Measurements from ENCODE around the gene CEP57. TPM values are rescaled to one million over a fixed set of nuclear protein-coding genes. Genes with fewer than 3 reads are reported as not detected.
"Not testable (repeated sequence)": the region's sequence is repeated elsewhere in the genome, so short reads cannot be mapped to it uniquely, and the experiment has no call there.

Gene CEP57
- total and polyA plus RNA-seq, 11 donors = 8.7 to 31.7 (median 21.3) TPM

DNA sequence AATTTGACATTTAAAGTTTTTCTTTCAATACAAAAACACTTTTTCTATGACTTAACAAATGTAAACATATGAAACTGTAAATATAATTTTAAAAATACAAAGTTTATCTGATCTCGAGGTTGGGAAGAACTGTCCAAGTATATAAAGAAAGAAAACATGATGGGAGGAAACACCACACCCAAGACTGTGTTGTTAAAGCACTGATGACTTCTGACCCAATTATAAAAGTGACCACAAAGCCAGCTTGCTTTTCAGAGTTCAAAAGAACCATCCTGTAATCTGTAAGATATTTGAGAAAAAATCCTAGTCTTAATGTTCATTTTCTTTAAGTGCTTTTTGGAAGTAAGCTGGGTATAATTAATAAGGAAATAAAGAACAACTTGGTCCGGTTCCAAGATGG is 15.6 kb downstream of the CEP57 start:
- TF ChIP-seq POLR2A (IDR thresholded peaks at IDR 0.05) = no peak
- TF ChIP-seq, protein P1, sequence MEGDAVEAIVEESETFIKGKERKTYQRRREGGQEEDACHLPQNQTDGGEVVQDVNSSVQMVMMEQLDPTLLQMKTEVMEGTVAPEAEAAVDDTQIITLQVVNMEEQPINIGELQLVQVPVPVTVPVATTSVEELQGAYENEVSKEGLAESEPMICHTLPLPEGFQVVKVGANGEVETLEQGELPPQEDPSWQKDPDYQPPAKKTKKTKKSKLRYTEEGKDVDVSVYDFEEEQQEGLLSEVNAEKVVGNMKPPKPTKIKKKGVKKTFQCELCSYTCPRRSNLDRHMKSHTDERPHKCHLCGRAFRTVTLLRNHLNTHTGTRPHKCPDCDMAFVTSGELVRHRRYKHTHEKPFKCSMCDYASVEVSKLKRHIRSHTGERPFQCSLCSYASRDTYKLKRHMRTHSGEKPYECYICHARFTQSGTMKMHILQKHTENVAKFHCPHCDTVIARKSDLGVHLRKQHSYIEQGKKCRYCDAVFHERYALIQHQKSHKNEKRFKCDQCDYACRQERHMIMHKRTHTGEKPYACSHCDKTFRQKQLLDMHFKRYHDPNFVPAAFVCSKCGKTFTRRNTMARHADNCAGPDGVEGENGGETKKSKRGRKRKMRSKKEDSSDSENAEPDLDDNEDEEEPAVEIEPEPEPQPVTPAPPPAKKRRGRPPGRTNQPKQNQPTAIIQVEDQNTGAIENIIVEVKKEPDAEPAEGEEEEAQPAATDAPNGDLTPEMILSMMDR (IDR thresholded peaks at IDR 0.05) = no peak
- H3K4me1 ChIP-seq = no peaks in the 10 kb centered on the region
- H3K27me3 ChIP-seq = no peaks in the 10 kb centered on the region
- H3K27ac ChIP-seq = no peak overlapping the region
- 76 to 85% (median 78%) methylated on average over 2 of the region's 2 CpGs for WGBS, 4 donors
- H3K9me3 ChIP-seq = no peaks in the 10 kb centered on the region
- H3K36me3 ChIP-seq = peaks cover 0 to 36% (median 12%) of the 10 kb centered on the region in 9 donors
- DNase-seq (no peak), ATAC-seq (no peak)
- no peak overlapping the region for H3K4me3 ChIP-seq
- intact Hi-C loops (cut with DNase I) = no loop called here

DNA sequence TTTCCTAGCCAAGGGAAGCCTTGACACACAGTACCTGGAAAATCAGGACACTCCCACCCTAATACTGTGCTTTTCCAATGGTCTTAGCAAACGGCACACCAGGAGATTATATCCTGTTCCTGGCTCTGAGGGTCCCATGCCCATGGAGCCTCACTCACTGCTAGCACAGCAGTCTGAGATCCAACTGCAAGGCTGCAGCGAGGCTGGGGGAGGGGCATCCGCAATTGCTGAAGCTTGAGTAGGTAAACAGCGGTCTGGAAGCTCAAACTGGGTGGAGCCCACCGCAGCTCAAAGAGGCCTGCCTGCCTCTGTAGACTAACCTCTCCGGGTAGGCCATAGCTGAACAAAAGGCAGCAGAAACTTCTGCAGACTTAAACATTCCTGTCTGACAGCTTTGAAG is 16.2 kb downstream of the CEP57 start:
- DNase-seq = peak in 1 of 5 donors; percentile 34
- H3K4me3 ChIP-seq; H3K4me1 ChIP-seq; intact Hi-C loops (cut with DNase I); H3K27ac ChIP-seq; H3K9me3 ChIP-seq; H3K27me3 ChIP-seq; ATAC-seq: not testable (repeated sequence)
- H3K36me3 ChIP-seq = peaks cover 0 to 30% (median 9%) of the 10 kb centered on the region in 9 donors
- 88 to 94% (median 92%) methylated on average over 2 to 6 of the region's 6 CpGs for WGBS, 4 donors

DNA sequence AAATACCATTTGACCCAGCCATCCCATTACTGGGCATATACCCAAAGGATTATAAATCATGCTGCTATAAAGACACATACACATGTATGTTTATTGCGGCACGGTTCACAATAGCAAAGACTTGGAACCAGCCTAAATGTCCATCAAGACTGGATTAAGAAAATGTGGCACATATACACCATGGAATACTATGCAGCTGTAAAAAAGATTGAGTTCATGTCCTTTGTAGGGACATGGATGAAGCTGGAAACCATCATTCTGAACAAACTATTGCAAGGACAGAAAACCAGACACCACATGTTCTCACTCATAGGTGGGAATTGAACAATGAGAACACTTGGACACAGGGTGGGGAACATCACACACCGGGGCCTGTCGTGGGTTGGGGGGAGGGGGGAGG is 20.8 kb downstream of the CEP57 start:
- ATAC-seq; H3K27ac ChIP-seq; DNase-seq; H3K4me3 ChIP-seq; intact Hi-C loops (cut with DNase I); H3K4me1 ChIP-seq; H3K27me3 ChIP-seq; H3K9me3 ChIP-seq: not testable (repeated sequence)
- WGBS, 4 donors = 92 to 100% (median 96%) methylated on average over 4 of the region's 4 CpGs
- peaks cover 0 to 31% (median 16%) of the 10 kb centered on the region in 9 donors for H3K36me3 ChIP-seq

DNA sequence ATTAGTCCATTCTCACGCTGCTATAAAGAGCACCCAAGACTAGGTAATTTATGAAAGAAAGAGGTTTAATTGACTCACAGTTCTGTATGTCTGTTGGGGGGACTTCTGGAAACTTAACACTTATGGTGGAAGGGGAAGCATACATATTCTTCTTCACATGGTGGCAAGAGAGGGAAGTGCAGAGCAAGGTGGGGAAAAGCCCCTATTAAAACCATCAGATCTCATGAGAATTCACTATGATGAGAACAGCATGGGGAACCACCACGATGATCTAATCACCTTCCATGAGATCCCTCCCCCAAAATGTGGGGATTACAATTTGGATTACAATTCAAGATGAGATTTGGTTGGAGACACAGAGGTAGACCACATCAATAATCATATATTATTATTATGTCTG is 25.7 kb downstream of the CEP57 start:
- Histone ChIP-seq H3K4me1 (no peaks in the 10 kb centered on the region), H3K9me3 (no peaks in the 10 kb centered on the region), H3K27ac (no peak overlapping the region), H3K27me3 (no peaks in the 10 kb centered on the region), H3K4me3 (no peak overlapping the region), H3K36me3 (peaks cover 0 to 63% (median 26%) of the 10 kb centered on the region in 9 donors)
- TF ChIP-seq, protein P1 (IDR thresholded peaks at IDR 0.05) = no peak
- TF ChIP-seq POLR2A (IDR thresholded peaks at IDR 0.05) = no peak
- WGBS, 4 donors = 93 to 100% (median 96%) methylated on average over 2 of the region's 2 CpGs
- intact Hi-C loops (cut with DNase I) = no loop called here
- no peak for ATAC-seq
- DNase-seq = no peak

DNA sequence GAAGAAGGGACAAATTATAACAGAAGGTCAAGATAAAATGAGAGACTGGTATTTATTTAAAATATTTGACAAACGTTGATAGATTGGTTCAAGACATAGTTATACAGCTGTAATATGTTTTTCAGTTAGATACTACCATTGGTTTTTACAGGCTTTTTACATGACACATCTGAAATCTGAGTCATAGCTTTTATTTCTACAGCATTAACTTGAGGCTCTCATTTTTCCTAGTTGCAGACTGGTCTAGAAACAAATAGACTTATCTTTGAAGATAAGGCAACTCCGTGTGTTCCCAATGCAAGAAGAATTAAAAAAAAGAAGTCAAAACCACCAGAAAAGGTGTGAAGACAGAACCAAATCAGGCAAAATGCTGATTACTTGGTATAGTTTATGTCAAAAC is 31.3 kb downstream of the CEP57 start:
- H3K36me3 ChIP-seq = peaks cover 0 to 70% (median 45%) of the 10 kb centered on the region in 9 donors
- no peak for TF ChIP-seq POLR2A (IDR thresholded peaks at IDR 0.05)
- TF ChIP-seq, protein P1 (IDR thresholded peaks at IDR 0.05) = no peak
- no peak overlapping the region for H3K27ac ChIP-seq

More for the DNA sequence above, 31.3 kb downstream of the CEP57 start:
- H3K4me1 ChIP-seq = no peaks in the 10 kb centered on the region
- no peaks in the 10 kb centered on the region for H3K27me3 ChIP-seq
- no peak overlapping the region for H3K4me3 ChIP-seq
- DNase-seq = no peak
- H3K9me3 ChIP-seq = no peaks in the 10 kb centered on the region
- ATAC-seq = no peak
- 65 to 77% (median 70%) methylated on average over 2 of the region's 2 CpGs for WGBS, 4 donors
- intact Hi-C loops (cut with DNase I) = no loop called here

All from heart left ventricle (tissue), 16 donors.